ENCODE results near the gene CYLD.

The CYLD gene

DNA sequence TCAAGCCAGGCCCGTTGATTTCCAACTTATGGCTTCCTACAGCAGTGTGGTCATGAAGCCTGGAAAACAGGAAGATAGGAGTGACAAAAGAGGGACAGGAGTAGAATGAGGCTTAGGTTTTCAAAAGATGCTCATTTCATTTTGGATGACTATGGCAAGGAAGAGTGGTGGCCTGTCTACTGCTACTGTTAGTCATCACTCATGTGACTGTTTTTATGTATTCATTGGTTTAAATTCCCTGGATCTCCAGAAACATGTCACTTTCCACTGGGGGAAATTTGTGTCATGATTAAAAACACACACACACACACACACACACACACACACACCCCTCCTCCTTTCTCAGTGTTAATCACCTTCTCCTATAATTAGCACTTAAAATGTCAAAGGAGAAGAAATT lies 1.1 kb upstream of the CYLD start:
- DNase-seq (ENCODE audit: low spot score): peak; percentile 31

GRCh38 chr16:50741225-50741780 lies 583 bp upstream of the CYLD start:
- DNase-seq (ENCODE audit: low spot score): no peak

DNA sequence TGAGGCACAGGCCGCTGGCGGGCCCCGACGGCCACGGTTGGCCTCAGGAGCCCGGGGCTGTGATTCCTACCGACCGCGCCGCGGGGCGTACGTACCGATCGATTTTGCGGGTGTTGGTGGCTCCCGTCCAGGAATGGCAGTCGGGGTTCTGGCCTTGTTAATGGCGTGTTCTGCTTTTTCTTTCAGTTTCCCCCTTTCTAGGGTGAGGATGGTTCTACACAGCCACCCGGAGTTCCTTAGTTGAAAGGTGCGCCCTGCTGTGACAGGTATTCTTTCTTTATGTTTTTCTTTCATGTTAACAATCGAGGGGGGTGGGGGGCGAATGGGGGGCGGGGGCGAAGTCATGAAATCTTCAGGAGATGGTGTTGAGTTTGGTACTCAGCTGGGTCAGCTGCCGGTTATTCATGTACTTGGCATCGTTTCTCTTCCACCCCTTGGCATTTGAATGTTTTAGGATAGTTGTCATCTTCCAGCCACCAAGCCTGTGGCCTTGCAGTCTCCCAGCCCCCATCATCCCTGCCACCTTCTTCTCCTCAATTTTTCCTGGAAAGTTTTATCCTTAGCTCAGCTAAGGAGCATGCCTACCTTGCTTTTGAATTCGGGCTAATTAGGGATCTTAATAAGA lies 802 bp downstream of the CYLD start:
- peak; percentile 73 for DNase-seq (ENCODE audit: low spot score)

DNA sequence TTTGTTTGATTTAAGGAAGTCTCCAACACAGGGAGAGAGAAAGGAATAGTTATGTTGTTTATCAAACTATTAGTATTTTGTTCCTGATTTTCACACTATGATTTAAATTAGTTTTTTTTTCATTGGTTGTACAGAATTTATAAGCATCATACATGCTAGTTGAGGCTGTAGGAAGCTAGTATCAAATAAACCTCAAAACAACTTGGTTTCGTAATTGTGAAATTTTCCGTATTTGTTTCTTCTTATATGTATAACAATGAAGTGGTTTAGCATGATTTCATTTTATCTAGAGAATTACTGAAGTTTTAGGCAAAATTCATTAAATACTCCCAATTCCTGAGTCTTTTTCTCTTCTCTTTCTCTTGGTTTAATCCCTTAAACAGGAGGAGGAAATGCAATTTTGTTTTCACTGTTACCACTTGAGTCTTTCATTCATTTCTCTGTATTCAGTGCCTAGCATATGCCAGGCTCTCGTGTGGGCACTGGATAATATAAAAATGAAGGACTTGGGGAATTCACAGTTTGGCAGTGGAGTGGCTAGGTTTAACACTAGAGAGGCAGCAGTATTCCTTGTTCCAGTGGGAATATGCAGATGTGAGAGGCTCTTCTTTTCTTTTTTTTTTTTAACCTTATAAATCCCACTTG lies 1.8 kb downstream of the CYLD start:
- no peak for DNase-seq (ENCODE audit: low spot score)

DNA sequence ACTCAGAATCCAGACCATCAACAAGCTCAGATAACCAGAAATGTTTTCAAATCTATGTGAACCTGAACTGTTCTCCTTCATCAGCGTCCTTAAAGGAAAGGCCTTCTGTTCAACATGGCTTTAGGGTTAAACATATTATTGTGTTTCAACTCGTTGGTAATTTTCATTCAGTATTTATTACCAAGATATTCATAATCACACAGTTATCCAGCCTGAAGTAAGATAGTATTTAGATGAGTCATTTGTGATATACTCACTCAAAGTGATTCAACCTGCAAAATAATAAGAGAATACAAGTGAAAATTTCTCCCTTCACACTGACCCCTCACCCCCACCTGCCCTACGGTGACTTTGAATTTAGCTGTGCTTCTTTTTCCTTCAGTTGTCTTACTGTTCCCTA lies 3.0 kb downstream of the CYLD start:
- DNase-seq (ENCODE audit: low spot score): no peak

DNA sequence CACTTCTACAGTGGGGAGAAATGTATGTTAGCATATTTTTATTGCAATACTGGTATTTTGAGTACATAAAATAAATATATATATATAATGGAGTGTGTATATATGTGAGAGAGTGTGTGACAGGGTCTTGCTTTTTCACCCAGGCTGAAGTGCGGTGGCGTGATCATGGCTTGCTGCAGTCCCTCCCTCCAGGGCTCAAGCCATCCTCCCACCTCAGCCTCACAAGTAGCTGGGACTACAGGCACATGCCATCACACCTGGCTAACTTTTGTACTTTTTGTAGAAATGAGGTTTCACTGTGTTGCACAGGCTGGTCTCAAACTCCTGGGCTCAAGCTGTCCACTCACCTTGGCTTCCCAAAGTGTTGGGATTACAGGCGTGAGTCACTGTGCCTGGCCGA lies 4.1 kb downstream of the CYLD start:
- no peak for DNase-seq (ENCODE audit: low spot score)

DNA sequence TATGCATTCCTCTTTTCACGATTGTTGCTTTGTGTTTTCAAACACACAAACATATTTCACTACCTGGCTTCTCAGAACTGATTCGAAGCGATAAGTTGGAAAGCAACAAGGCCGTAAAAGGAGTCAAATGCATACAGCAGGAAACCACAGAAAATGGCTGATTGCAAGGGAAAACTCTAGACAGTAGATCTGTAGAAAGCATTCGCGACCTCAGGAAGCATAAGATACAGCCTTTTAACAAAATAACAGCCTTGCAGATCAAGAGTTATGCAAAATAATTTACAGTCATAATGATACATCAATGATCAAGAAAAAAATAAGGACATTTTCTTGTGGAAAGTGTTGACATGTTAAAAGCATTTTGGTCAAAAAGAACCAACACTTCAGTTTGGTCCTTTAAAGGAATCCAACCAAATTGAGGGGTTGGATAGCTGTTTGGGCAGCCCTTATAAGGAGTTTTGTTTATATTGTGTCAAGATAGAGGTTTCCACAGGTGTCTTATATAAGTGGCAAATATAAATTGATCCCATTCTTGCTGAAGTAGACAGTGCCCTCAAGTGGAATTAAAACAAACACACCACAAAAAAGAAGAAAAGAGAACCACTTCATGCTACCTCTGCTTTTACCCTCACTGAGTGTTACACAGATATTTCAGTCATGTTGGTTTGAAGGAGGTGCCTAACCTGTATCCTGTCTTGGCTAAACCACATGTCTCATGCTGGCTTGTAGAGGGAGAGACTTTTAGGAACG lies 5.5 kb downstream of the CYLD start:
- DNase-seq (ENCODE audit: low spot score): peak; percentile 9

DNA sequence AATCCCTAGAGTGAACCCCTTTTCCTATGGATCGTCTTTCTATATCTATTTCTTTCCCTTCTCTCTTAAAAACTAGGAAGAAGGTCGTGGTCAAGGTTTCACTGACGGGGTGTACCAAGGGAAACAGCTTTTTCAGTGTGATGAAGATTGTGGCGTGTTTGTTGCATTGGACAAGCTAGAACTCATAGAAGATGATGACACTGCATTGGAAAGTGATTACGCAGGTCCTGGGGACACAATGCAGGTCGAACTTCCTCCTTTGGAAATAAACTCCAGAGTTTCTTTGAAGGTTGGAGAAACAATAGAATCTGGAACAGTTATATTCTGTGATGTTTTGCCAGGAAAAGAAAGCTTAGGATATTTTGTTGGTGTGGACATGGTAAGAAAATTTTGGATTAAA lies 9.6 kb downstream of the CYLD start:
- DNase-seq (ENCODE audit: low spot score): no peak

GRCh38 chr16:50752471-50753235 lies 10.8 kb downstream of the CYLD start:
- no peak for DNase-seq (ENCODE audit: low spot score)

- DNase-seq (ENCODE audit: low spot score): no peak
Observed at GRCh38 chr16:50756473-50756872, 14.6 kb downstream of the CYLD start.

DNA sequence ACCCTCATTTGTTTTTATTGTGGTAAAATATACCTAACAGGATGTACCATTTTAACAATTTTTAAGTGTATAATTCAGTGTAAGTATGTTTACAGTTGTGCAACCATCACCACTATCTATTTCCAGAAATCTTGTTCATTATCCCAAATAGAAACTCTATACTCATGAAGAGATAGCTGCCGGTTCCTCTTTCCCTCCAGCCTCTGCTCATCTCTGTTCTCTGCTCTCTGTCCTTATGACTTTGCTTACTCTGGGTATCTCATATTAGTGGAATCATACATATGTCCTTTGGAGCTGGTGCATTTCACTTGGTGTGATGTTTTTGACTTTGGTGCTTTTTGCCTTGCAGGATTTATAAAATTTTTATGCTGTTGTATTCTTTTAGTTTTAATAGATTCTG lies 19.4 kb downstream of the CYLD start:
- DNase-seq (ENCODE audit: low spot score): no peak

GRCh38 chr16:50762241-50762640 lies 20.4 kb downstream of the CYLD start:
- no peak for DNase-seq (ENCODE audit: low spot score)

GRCh38 chr16:50763211-50763610 lies 21.3 kb downstream of the CYLD start:
- no peak for DNase-seq (ENCODE audit: low spot score)

DNA sequence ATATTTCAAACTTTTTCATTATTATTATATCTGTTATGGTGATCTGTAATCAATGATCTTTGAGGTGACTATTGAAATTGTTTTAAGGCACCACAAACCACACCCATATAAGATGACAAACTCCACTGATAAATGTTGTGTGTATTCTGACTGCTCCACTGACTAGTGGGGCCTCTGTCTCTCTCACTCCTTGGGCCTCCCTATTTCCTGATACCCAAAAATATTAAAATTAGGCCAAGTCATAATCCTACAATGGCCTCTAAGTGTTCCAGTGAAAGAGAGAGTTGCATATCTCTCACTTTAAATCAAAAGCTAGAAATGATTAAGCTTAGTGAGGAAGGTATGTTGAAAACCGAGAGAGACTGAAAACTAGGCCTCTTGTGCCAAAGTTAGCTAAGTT lies 23.4 kb downstream of the CYLD start:
- no peak for DNase-seq (ENCODE audit: low spot score)

- no peak for DNase-seq (ENCODE audit: low spot score)
Observed at GRCh38 chr16:50765861-50766260, 24.0 kb downstream of the CYLD start.

DNA sequence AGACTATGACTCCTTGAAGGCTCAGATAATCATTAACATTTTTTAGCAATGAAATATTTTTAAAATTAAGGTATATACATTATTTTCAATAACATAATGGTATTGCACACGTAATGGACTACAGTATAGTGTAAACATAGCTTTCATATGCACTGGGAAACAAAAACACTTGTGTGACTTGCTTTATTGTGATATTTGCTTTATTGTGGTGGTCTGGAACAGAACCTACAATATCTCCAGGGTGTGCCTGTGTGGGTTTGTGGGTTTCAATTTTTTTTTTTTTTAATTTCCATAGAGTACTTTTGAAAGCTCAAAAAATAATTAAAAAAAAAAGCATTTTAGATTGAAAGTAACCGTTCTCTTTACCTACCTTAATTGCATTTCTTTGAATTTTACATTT lies 25.3 kb downstream of the CYLD start:
- no peak for DNase-seq (ENCODE audit: low spot score)

DNA sequence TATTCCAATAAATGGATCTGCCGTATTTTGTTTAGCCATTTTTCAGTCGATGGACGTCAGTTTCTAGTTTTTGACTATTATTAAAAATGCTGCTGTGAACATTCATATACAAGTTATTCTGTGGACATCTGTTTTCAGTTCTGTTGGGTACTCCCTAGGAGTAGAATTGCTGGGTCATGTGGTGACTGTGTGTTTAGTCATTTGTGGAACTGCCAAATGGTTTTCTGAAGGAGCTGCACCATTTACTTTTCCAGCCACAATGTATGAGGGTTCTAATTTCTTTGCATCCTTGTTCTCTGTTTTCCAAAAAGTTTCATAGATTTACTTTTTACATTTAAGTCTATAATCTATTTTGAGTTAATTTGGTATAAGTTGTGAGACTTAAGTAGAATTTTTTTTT lies 29.5 kb downstream of the CYLD start:
- peak; percentile 52 for DNase-seq (ENCODE audit: low spot score)

- DNase-seq (ENCODE audit: low spot score): no peak
Observed at GRCh38 chr16:50774405-50774804, 32.5 kb downstream of the CYLD start.

- DNase-seq (ENCODE audit: low spot score): no peak
Observed at GRCh38 chr16:50774960-50775359, 33.1 kb downstream of the CYLD start.

- DNase-seq (ENCODE audit: low spot score): no peak
Observed at GRCh38 chr16:50776037-50776436, 34.2 kb downstream of the CYLD start.

DNA sequence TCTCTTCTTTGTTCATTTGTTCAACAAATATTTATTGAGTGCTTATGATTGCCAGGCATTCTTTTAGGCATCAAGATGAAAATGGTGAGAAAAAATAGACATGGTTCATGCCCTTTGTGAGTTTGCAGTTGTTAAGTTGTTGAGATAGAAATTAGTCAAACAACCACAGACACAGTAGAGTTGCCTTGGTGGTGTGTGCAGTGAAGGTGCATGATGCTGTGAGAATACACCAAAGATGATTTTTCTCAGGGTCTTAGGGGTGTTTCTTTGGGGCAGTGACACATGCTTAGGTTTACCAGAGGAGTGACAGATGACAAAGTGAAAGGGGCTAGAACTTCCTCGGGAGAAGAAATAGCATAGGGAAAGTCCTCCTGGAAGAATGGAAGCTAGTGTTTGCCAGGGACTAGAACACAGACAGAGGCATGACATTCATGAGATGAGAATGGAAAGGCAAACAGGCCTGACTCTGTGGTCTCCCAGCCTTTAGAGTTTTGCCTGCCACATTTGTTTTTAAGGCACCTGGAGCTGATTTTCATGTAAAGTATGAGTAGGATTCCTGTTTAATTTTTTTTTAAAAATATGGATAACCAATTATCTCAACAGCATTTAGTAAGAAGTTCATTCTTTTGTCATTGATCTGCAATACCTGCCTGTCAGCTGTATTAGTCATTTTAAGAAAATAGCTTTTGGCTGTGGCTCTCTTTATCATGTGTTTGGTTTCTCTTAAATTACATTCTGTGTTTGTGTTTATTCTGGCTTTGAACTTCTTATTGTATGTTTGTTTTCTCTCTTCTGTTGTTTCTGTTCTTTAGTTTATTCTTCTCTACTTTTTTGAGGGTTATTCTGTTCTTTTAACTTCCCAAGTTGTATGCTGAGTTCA lies 36.6 kb downstream of the CYLD start:
- DNase-seq (ENCODE audit: low spot score): no peak
